ENCODE data around the gene NSD1.

NSD1 gene

DNA sequence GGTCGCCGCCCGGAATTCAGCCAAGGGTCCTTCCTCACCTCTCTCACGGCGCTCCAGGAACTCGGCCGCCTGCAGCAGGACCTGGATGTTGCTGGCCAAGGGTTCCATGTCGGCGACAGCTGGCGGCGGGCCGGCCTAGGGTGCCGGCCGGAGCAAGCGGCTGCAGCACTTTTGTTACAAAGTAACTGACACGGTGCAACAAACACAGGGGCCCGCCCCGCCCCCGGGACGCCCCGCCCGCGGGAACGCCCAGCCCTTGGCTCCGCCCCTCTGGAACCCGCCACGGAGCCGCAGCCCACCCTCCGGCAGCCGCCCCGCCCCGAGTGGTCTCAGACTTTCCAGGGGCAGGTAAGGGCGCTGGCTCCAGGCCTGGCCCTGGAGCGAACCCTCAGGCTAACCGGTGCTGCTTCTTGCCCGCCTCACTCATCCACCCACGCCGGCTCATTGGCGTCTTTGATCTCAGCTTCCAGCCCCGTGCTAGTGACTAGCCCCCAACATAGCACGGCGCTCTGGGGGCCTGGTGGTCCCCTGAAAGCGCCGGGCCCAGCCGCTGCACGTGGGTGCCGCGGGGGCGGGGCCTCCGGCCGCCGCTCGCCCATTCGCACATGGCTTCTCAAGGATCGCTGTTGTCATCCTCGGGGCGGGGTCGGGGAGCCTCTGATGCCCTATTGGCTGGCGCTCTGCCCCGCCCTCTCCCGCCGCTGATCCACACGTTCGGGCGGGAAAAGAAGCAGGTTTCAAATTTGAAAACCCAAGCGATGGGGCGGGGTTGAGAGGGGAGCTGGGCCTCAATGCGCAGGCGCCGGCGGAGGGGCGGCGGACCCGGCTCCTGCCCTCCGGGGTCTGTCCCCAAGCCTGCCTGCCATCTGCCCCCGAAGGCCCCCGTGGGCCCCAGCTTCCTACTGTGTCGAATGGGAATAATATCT lies 178.4 kb downstream of the NSD1 start, which contains the start of gene MXD3:
Gene MXD3, minus strand, starts transcription at position 176 of the 926 bp plus-strand sequence. Its CDS starts 68 bp downstream, at position 108.
- peak; percentile 91 for DNase-seq

DNA sequence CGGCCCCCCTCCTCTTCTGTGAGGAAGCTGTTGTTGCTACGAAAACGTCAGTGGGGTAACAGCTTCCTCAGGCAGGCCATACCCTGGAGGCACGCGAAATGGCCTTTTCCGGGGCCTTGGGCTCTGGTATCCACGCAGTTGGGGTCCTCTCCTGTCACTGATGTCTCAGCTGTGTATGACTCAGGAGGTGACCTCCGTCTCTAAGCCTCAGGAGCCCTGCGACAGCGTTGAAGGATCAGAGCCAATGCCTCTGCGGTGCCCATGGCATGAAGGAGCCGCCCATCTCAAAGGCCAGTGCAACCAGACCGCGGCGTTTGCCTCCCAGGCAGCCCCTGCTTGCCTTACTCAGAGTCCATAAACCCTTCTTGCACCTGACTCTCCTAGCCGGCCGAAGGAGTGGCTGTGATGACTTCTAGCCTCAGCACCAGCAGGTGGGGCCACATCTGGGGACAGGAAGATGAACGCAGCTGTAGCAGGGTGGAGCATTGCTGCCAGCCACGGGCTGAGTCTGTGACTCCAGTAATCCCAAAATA lies 179.1 kb downstream of the NSD1 start:
- DNase-seq, result no peak

DNA sequence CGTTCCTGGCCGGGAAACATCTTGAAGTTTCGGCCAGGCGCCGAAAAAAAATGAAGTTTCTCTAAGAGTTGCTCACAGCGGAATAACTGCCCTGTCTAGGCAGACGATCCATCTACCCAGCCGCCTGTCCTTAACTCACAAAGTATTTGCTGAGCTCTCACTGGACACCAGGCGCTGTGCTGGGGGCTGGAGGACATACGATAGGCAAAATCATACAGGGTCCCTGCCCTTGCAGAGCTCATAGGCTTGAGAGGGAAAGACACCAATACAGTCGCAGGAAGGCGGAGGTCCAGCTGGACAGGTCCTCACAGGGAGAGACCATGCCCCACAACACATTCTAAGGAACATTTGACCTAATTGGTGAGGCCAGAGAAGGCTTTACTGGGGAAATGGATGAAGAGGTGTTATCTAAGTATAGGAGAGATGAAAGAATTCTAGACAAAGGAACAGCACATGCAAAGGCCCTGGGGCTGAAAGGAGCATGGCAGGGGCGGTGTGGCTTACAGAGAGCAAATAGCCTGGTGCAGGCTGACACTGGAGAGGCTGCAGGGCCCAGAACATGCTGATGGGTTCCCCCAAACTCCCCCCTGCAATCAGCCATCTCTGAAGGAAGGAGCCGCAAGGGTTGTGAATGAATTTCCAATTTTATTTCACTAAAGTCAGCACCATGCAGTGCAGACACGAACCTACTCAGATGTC lies 180.1 kb downstream of the NSD1 start:
- no peak for DNase-seq

DNA sequence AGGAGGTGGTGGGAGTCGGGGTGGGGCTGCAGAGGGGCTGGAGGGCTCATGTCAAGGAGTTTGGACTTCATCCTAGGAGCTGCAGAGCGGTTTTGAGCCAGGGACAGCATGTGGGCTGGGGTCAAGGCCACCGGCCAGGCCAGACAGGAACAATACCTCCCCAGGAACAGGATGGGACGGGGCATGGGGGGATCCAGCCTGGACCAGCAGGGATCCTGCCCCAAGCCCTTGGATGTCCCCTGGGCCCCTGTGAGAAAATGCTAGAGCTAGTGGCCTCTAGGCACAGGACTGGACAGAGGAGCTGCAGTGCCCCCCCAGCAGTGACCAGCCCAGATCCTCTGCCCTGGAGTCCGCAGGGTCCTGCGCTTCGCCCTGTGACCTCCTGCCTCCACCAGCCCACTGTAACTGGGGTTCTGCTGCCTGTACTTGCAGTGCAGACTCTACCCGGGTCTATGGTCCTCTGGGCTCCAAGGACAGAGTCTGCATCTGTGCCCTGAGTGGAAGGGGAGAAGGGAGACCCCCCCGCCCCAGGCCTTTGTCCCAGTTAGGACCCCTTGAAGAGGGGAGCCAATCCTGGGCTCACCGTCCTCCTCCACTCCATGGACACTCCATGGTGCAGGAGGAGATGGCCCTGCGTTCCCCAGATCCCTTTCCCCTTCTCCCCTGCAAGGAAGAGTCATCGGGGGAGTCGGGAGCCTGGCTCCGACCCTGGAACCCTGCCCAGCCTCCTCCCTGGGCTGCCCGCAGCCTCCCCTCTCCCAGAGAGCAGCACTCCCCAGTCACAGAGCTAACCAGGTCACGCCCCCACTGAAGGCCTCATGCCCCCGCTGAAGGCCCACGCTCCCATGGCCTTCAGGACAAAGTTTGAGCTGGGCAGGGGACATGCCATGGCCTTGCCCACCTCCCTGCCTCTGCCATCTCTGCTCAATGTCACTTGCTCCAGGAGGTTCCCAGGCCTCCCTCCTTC lies 181.1 kb downstream of the NSD1 start:
- no peak for DNase-seq

DNA sequence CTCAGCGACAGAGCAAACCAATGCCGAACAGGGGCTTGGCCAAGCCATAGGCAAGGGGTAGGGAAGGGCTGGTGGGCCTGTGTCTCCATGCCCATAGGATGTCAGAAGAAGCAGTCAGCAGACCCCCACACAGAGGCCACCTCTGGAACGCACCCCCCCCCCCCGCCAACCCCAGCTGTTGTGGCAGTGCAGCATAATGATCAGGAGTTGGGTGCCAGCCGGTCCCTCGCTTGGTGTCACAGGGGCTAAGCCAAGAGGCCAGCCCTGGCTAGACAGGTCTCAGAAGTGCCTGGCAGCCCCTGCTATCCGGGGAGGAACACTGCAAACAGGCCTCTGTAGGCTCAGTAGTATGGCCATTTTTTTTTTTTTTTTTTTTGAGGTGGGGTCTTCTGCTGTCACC lies 181.8 kb downstream of the NSD1 start:
- no peak for DNase-seq

DNA sequence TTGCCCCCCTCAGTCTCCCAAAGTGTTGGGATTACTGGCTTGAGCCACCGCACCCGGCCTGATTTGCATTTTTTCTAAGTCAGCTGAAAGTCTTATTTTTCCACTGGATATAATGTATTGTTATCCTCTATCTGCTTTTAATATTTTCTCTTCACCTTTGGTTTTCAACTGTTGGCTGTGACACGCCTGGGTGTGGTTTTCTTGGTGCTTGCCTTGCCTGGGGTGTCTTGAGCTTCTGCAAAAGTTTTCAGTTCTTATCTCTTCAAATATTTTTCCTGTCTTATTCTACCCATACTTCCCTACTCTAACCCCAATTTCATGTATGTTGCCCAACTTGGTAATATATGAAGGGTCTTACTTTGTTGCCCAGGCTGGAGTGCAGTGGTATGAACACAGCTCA lies 182.4 kb downstream of the NSD1 start:
- no peak for DNase-seq

DNA sequence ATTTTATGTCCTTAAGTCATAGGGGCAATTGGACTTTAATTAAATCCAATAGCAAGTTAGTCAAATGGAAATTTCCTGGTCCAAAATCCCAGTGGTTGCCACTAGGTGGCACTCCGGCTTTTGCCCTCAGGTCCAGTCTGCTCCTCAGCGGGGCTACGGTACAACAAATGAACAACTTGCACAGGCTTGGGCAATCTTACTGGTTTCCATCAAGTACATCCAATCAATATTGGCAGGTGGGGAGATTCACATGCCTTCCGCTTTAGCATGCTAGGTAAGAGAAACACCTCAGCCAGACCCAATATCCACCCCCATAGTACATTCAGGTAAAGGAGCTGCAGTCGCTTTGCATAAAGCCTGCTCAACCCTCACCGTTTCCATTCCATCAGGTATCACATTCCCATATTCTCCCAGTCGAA lies 184.4 kb downstream of the NSD1 start:
- DNase-seq, result peak; percentile 65

DNA sequence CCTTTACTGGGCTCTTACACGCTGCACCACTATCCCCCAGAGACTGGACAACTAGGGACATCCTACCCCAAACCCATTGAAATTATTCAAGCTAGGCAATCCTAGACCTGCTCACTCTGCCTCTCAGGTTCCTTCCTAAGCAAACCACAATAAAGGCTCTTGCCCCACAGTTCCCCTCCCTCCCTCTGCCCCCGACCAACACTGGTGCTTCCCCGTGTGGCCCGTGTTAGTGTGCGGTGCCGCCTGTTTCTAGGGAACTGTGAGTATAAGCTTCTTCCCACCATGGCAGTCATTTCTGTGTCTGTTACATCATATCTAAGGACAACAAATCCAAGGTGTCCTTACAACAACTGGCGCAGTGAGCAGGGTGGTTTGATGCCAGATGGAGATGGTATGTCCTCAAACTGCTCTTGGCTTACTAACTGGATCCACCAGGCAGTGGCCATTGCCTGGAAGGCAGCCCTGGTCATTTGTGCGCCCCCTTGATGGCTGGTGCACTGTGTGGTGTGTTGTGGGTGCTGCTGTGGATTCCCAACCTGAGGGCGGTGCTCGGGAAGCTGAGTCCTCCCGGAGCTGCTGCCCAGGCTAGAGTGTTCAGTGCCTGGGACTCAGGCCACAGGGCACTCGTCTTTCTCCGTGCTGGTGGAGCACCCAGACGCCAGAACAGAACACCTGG lies 186.5 kb downstream of the NSD1 start:
- DNase-seq, result no peak

DNA sequence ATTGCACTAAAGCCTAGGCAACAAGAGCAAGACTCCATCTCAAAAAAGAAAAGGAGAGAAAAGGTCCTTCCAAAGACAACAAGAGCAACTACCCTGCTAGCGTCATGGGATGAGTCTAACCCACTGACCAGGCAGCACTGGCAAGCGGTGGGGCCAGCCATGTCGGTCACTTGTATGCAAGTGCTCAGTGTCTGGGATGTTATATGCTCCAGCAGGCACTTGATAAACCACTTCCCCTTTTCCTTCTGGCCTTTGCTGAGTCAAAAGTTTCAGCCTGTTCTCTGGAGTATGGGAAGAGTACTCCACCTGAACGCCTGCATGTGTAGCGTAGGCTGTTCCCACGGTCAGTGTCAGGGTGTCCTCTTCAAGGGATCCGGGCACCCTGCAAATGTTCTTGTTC lies 187.3 kb downstream of the NSD1 start:
- DNase-seq, result no peak

DNA sequence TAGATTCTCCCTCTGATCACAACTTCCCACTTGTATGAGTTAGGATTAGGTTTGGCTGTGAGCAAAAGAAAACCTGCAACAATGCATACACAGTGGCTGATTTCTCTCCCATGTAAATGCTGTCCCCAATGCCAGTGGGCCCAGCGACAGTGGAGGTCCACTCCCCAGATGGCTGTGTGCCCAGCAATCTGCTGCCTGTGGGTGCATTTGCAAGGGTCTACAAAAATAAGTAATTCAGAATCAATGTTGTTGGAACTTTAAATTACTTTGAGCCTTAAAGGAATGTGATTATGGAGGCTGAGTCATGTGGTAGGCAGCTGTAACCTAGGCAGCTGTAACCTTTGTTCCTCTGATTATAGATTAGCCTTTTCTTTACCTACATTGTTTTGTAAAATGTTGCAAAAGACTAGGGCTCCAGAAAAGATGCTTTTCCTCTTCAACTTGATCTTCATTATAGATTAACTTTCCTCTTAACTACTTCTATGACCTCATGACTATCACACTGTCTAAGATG lies 192.4 kb downstream of the NSD1 start:
- DNase-seq, result no peak

DNA sequence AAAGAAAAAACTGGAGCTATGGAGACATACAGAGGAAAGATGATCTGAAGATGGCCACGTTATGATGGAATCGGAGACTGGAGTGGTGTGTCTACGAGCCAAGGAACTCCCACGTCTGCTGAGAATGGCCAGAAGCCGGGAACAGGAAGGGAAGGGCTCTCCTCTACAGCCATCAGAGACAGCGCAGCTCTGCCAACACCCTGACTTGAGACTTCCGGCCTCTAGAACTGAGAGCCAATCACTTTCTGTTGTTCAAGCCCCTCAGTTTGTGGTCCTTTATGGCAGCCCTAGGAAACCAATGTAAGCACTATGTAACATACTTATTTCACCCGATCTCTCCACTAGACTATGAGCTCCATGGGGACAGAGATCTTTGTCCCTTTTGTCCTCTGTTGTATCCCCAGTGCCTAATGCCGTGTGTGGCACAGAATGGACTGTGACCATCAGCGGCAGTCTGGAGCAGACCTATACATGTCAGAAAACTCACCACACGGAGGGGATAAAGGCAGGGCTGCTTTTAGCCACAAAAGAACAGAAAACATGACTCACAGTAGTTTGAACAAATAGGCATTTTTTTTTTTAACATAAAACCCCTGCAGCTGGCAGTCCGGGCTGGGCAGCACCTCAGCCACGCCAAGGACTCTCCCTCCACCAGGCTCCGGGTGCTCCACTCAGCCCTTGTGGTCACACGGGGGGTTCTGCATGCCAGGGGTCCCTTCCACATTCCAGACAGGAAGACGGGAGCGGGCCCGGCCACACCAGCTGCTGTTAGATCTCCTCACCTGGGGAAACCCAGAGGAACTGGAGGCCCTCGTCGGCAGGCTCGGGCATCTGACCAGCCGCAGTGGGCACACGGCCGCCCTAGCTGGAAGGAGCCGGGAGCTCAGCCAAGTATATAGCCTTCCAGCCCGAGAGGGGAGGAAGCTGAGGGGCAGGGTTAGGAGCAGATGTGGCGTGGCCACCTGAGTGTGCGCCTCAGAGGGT lies 194.3 kb downstream of the NSD1 start:
- no peak for DNase-seq

DNA sequence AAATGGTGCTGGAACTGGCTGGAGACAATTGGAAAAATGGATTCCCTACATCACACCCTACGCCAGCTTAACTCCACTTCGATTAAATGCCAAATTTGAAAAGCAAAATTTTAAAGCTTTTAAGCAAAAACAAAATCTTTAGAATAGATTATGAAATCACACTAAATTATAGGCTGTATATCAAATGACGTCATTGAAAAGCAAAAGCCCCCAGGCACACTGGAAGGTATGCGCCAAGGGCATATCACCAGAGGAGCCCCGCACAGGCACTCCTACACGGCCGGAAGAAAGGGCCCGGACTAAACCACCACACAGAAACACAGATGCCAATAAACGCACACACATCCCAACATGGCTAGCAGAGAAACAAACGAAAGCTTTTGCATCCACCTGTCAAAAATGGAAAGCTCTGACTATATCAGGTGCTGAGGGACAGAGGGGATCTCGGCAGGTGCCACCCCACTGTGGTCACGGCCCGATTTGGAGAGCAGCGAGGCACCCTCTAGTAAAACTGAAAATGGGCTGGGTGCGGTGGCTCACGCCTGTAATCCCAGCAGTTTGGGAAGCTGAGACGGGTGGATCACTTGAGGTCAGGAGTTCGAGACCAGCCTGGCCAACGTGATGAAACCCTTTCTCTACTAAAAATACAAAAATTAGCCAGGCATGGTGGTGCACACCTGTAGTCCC lies 195.1 kb downstream of the NSD1 start:
- DNase-seq, result no peak

DNA sequence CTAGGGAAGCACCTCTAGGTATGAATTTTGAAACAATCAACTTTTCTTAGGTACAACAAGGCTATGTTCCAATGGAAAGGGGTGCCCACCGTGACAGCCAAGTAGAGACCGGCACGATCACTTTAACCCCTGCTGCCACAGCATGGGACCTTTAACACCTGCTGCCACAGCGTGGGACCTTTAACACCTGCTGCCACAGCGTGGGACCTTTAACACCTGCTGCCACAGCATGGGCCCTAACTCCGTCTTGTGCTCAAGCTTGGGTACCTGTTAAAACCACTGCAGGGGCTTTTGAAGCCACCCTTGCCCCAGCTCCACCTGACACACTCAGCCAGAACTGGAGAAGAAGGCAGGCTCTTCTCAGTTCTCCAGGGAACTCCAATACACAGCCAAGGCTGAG lies 196.3 kb downstream of the NSD1 start:
- DNase-seq, result no peak

DNA sequence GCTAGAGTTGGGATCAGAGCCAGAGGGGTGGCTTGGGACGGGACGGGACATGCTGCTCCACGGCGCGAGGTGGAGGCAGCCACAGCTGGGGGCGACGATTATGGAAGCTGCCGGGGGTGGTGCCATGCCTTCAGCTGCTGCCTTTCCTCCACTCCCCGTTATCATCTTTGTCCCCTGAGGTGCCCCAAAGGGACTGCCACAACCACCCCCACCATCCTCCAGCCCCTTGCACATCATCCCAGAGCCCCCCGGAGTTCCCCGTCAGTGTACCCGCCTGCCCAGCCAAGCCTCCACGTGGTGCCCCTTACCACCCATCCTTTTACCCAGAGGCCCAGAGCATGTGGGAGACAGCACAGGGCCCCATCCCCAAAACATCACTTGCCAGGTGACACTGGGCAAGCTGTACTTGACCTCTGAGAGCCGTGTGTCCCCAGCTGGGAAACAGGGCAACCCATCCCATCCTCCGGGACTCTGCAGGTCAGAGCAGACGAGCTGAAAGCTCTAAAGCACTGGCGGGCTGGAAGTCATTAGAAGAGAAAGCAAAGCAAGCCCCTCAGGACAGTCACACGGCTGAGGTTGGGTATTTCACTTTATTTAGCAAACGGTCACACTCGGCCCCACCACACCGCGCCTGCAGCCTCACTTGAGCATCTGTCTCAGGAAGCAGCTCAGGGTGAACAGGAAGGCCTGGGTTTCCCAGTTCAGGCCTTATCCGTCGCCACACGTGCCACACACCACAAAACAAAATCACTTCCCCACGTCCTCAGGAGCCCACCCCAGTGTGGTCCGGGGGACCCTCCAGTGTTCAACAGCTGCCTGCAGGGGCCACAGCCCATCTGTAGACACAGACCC lies 197.6 kb downstream of the NSD1 start:
- no peak for DNase-seq

DNA sequence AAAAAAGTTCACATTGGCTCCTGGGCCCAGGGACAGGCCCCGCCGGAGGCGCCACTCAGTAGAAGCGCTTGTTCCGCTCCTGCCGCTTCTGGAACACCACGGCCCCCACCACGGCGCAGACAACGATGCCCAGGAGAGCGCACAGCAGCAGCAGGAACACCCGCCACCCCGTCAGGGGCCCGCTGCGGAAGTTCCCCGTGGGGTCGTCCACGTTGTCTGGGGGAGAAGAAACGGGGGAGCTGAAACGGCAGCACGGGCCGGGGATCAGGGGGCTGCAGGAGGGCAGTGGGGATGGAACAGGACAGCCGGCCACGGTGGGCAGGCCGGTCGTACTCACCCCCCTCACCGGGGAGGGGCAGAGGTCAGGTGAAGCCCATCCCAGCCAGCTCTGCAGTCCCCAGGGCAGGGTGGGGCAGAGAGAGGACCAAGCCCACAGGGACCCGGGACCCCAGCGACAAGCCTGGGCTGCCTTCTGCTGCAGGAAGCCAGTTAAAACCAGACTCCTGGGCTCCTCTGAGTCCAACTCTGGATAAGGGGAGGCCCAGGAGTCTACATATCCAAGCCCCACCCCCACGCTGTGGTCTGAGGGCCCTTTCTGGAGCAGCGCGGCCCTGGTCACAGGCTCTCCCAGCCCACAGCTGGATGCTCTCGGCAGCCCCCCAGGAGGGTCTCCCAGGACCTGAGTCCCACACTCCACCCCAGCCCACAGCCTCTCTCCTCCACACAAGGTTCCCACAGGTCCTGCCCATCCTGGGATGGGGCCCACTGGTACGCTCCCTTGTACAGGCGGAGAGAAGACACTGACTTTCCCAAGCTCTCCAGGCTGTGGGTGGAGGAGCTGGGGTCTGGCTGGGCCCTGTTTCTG lies 198.7 kb downstream of the NSD1 start:
- no peak for DNase-seq

DNA sequence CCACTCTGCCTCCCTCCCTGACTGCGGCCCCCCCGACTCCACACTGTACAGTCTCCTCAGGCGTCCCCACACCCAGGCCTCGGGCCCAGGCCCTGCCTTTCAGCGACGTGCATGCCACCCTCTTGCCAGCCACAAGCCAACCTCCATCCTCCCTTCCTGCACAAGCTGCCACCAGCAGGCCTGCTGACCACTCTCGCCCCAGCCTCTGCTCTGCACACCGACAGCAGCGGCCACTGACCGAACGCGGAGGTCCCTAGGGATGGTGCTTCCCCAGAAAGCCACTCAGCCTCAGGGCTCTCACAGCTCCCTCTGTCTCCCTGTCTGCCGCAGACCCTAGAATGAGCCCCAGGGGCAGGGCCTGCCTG lies 199.3 kb downstream of the NSD1 start:
- DNase-seq, result no peak

DNA sequence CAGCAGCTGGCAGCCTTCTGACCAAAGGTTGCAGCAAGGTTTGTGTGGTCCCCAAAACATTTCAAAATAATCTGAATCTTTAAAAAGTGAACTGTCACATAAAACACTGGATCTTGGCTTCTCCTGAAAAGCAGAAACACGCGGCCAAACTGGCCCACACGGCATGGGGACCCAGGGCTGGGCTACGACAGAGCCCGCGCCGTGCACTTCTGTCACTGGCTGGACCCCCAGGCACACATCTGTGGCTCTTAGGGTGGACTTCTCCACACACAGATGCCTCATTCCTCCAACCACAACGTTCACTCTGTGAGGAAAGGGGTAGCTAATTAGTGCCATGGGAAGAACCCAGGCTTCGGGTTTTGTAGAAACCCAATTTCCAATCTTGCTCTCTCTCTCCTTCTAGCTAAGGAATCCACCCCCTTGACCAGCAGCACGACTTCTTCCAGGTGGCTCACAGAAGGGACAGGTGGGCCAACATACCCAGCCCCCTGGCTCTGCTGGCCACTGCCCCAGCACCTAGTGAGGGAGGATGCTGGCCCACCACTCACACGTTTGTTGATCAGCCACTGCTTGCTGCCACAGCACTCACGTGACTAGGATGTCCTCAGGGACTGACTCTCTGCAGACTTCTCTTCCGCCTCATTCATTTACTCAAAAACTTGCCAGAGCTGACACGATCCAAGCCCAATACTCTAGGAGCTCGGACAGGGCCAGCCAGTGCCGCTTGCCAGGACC lies 200.0 kb downstream of the NSD1 start:
- DNase-seq, result no peak
